Activated CD8-positive, alpha-beta memory T cell treated with anti-CD3 and anti-CD28 coated beads for 4 hours (primary cell): ENCODE results near the gene TMC1.

ENCODE experiments used
- DNase-seq, 2 donors: peaks; one replicate each; pipeline ENCODE4 v3.0.0-alpha.2; 2020; ENCODE audit warnings: low read depth in 2 of 2

The TMC1 gene

GRCh38 chr9:72680593-72681282, 159.3 kb downstream of the TMC1 start:
- no peak for DNase-seq

DNA sequence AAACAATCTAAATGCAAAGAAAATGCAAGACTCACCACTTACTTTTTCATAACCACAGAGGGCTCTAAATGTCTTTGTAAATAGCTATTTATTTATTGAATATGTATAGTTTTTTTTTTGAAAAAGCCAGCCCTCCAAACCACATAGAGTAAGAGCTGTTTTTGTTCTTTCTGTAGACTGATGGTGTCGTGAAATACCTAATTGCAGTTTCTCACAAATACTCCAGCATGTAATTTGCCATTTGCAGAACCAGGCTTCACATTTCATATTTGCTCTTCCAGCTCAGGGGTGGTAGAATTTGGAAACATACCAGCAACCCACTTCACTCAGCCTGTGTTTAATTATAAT, 159.8 kb downstream of the TMC1 start:
- DNase-seq: no peak

- no peak for DNase-seq
These were observed 163.2 kb downstream of the TMC1 start for GRCh38 chr9:72684615-72685014.

GRCh38 chr9:72685911-72686310, 164.5 kb downstream of the TMC1 start:
- DNase-seq: no peak

GRCh38 chr9:72687331-72687730, 165.9 kb downstream of the TMC1 start:
- DNase-seq: no peak

- DNase-seq: no peak
These were observed 170.3 kb downstream of the TMC1 start for GRCh38 chr9:72691671-72692070.

DNA sequence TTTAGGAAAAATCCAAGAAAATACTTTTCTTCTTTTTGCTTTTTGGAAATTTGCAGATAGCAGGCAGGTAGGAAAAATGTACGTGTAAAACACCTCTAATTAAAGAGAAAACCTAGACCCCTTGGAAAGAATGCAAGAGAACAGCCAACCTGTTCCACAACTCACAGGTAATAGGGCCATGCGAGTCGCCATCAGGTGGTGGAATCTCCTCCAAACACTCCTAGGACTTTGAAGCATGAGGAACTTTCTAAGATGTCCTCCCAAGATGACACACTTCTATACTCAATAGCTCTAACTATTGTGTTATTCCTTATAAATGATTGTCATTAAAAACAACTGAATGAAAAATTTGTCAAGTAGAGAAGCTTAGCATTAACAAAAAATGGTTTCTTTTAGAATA, 174.0 kb downstream of the TMC1 start:
- no peak for DNase-seq

GRCh38 chr9:72696511-72696910, 175.1 kb downstream of the TMC1 start:
- no peak for DNase-seq

GRCh38 chr9:72701510-72701909, 180.1 kb downstream of the TMC1 start:
- DNase-seq: no peak

DNA sequence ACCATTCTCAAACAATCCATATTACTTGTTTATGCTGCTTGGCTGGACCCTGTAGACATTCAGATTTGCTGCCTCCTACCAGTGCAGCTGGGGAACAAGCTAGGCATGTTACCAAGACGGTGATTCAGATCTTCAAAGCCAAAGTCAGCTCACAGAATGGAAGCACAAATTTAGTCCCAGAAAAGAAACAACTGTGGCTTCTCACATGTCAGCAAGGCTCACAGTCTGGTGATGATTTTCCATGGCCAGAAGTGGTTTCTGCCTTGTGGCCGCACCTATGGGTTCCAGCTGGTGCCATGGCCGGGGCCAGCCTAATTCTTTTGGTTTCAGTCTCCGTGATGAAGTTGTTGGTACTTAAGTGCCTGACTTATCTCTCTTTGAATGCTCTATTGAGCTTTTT, 182.2 kb downstream of the TMC1 start:
- no peak for DNase-seq

DNA sequence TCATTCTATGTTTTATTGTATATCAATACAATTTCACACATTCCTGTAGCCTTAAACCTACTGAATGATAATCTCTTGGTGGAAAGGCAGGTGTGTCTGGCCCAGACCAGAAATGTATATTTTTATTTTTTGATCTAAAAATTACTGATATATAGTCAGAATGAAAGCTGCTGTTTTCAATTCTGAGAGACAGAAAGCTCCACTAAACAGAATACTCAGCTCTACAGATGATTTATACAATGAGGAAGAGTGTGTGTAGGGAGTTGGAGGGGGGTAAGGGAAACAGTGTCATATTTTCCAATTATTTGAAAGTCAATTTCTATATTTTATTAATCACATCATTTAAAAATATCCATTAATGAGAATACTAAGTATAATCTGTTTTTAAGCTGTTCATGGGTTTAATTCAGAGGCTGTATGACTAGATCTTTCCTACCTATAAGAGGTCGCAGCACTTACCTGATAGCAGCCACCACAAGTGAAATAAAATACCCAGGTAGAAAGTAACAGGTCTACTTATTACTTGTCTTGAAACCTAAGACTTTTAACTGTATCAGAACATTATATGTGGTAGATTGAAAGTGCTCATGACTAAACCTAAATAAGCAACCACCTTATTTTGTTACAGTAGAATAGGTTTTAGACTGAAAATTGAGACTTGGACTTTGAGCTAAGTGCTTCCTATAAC, 183.4 kb downstream of the TMC1 start:
- no peak for DNase-seq

DNA sequence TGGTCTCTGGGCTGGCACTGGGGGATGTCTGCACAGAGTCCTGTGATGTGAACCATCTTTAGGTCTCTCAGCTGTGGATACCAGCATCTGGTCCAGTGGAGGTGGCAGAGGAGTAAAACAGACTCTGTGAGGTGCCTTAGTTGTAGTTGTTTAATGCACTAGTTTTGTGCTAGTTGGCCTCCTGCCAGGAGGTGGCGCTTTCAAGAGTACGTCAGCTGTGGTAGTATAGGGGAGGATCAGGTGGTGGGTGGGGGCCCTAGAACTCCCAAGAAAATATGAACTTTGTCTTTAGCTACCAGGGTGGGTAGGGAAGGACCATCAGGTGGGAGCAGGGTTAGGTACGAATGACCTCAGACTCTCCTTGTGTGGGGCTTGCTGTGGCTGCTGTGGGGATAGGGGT, 197.1 kb downstream of the TMC1 start:
- DNase-seq: no peak

DNA sequence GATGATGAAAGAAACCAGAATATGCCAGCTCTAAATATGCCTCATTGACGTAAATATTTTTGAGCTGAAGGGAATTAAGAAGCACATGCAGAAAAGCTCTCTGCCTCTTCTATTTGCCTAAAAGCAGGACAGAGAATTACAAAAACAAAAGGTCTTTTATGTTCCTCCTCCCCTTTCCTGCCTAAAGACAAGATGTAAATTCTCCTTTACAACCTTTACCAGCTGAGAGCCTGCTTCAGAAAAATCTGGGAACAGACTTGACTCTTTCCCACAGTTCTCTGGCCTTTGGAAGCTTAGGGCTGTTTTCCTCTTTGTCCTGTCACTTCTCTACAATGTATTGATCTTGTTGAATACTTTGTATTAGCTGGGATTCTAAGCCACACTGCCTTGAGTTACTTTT, 199.7 kb downstream of the TMC1 start:
- DNase-seq: no peak

DNA sequence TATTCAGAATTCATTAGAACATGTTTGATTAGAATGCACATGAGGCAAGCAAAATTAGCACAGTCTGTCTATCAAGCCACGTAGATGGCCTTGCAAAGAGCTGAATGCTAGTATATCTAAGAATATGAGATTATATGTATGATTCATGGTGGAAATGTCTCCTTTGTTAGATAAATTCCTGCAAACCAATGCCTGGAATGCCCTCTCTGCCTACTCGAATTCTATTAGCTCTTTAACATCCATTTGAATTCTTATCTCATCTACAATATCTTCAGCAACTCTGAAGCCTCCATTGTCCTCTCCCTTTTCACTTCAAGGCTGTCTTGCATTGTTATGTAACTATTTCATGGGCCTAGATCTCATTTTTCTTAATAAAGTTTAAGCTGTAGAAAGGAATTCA, 205.5 kb downstream of the TMC1 start:
- no peak for DNase-seq

- DNase-seq: no peak
These were observed 206.8 kb downstream of the TMC1 start for GRCh38 chr9:72728031-72728770.

DNA sequence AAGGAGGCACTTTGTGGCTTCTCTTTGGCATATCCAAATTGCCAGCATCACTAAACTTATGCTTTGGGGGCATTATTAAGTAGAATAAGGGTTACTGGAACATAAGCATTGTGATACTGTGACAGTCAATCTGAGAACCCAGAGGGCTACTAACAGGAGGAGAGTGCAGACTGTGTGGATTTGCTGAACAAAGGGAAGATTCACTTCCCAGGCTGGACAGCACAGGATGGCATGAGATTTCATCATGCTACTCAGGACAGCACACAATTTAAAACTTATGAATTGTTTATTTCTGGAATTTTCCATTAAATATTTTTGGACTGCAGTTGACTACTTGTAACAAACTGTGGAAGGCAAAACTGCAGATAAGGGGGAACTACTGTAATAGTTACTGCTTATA, 212.5 kb downstream of the TMC1 start:
- no peak for DNase-seq

- DNase-seq: no peak
These were observed 213.2 kb downstream of the TMC1 start for GRCh38 chr9:72734631-72735030.

- no peak for DNase-seq
These were observed 222.4 kb downstream of the TMC1 start for GRCh38 chr9:72743836-72744235.

DNA sequence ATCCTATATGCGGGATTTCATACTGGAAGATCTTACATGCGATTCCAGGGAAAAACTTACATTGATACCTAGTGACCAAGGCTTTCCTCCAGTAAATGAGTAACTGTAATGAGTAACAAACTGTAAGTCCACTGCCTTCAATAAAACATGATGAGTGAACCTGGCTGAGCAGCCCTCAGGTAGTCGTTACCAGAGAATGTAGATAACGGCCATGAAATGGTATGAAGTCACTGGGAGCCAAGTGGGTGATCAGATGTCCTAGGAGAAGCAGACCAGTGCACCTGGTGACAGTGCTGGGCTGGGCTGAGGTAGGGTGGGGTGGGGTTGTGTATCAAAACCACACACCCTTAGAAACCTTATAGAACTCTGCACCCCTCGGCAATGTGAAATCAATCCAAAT, 227.9 kb downstream of the TMC1 start:
- no peak for DNase-seq

DNA sequence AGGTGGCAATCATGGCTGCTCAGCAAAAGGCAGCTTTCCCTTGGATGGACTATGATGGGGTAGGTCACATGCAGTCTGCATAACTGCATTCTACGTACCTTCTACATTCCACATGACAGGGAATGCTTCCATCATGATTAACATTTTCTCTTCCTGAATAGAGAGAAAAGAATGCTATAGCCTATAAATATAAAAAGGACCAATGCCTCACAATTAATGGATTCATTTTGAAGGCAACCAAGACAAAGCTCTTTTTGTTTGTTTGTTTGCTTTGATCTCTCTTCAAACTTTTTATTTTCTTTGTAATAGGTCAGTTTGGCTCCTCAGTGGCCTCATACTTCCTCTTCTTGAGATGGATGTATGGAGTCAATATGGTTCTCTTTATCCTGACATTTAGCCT, 230.1 kb downstream of the TMC1 start:
- DNase-seq: no peak

DNA sequence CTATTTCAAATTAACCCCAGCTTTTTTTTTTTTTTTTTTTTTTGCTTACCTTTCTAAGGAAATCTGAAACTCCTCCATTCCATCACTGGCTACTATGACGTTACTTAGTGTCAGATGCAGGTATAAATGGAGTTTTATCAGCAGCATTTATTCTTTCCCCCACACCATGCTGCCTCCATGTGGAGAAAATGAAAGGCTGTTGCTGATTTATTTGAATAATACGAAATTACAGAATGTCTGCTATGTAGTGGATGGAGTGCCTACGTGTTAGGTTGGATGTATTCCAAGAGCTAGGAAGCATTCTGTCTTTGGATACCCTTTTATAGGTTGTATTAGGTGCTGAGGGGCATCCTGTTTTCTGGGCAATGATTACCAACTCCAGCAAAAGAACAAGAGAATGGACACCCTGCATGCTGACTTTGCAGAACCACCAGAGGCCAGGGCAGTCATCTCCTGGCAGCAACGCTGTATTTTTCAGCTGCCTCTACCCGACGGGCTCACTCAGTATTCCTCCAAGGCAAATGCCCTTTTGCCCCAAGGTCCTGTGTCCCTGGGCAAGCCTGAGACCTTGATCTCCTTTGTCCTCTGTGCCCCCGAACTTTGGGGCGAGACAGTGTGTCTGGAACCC, 232.0 kb downstream of the TMC1 start:
- no peak for DNase-seq

DNA sequence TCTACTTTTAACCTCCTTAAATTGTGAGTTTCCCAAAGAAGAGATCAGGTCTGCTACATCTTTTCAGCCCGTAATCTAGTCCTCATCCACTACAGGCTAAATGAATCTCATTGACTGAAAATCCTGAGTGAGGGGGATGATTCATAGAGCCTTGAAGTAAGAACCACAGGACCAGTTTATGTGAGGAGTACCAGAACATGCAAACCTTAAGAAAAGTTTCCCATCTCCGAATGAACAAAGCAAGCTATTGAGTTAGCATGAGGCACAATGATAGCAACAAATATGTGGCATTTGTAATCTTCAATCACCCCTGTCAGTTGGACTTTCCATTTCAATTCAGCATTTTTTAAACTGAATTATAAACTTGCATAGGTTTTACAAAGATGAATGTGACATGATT, 234.4 kb downstream of the TMC1 start:
- no peak for DNase-seq

DNA sequence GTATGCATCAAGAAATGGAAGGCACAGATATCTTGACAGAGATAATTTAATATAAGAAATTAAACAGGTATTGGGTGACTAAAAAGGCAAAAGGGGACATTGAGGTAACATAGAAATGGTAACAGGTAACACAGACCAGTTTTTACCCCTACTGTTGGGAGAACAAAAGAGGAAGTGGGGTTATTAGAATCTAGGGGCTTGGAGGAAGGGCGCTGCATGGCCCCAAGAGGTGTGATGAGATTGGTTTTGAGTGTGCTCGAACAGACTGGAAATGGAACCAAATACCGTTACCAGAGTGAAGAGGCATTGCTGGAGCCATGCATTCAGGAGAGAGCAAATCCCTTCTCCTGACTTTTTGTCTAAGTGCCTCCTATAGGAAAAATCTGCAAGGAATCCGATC, 237.5 kb downstream of the TMC1 start:
- DNase-seq: no peak
